Sigmoid colon (tissue), 4 donors: ENCODE measurements around the gene SPOCK1.

Source experiments
- CTCF ChIP-seq, 4 experiments: fragments of 450-650 bp in 3 of 4; fragments of 200-600 bp in 1 of 4; IDR thresholded peaks; one replicate each; pipeline ENCODE4 v1.5.1; 2016 to 2019; ENCODE audit warnings: antibody characterized with exemption in 4 of 4, mild to moderate bottlenecking in 3 of 4, moderate library complexity in 2 of 4
- POLR2AphosphoS5 ChIP-seq, 4 donors: sonication (generic); formaldehyde crosslinking; IDR thresholded peaks; one replicate each; pipeline ENCODE4 v1.6.1; 2017; ENCODE audit warnings: antibody characterized with exemption in 4 of 4

GRCh38 chr5:137545956-137546355 is 46.8 kb upstream of the SPOCK1 start:
- TF ChIP-seq CTCF (IDR thresholded peaks at IDR 0.05) = no peak
- no peak for TF ChIP-seq POLR2AphosphoS5 (IDR thresholded peaks at IDR 0.05)
